Glutamatergic neuron (in vitro differentiated cells): Measurements from ENCODE around the gene COG8. TPM values are rescaled to one million over a fixed set of nuclear protein-coding genes. Genes with fewer than 3 reads are reported as not detected.

Source experiments
- DNase-seq: peaks from one replicate; pipeline ENCODE4 v3.0.0; 2022
- H3K27ac Mint-ChIP-seq: one replicate; pipeline ENCODE4 v1.8.0; 2020; ENCODE audit warnings: mild to moderate bottlenecking, mixed read lengths, inconsistent platforms; ENCODE audit not compliant: unreplicated experiment
- H3K27me3 Mint-ChIP-seq: one replicate; pipeline ENCODE4 v1.8.0; 2020; ENCODE audit warnings: mild to moderate bottlenecking, moderate library complexity, mixed read lengths, inconsistent platforms; ENCODE audit not compliant: unreplicated experiment
- H3K36me3 Mint-ChIP-seq: one replicate; pipeline ENCODE4 v1.8.0; 2020; ENCODE audit warnings: mild to moderate bottlenecking, mixed read lengths, inconsistent platforms; ENCODE audit not compliant: unreplicated experiment
- H3K4me1 Mint-ChIP-seq: one replicate; pipeline ENCODE4 v1.8.0; 2020; ENCODE audit warnings: mild to moderate bottlenecking, low read depth, mixed read lengths, inconsistent platforms; ENCODE audit not compliant: unreplicated experiment
- H3K4me3 Mint-ChIP-seq: one replicate; pipeline ENCODE4 v1.8.0; 2020; ENCODE audit warnings: mild to moderate bottlenecking, mixed read lengths, inconsistent platforms; ENCODE audit not compliant: unreplicated experiment
- H3K9me3 Mint-ChIP-seq: one replicate; pipeline ENCODE4 v1.8.0; 2020; ENCODE audit warnings: mild to moderate bottlenecking, moderate library complexity, mixed read lengths, inconsistent platforms; ENCODE audit not compliant: unreplicated experiment
- CTCF ChIP-seq: fragments of 200-600 bp; sonication (generic); IDR thresholded peaks from one replicate; pipeline ENCODE4 v1.5.0; 2021; ENCODE audit not compliant: partially characterized antibody, unreplicated experiment
- long read RNA-seq: library from polyadenylated mRNA; unstranded; transcript quantifications from one replicate; pipeline ENCODE4 v2.0.0, GENCODE V29; 2020; ENCODE audit not compliant: unreplicated experiment
- total RNA-seq: library from RNA; stranded (reverse); fragmentation: NEBNext Ultra II Directional; extraction: Animal tissue kit (Norgen Biotek cat#: 25700); gene quantifications from one replicate; pipeline ENCODE4 v1.2.1, GENCODE V29; 2021; ENCODE audit not compliant: unreplicated experiment

The COG8 gene
- 51.2 TPM for total RNA-seq
- long read RNA-seq, full-length matches to known transcripts, result 24 of 37 reads
- long read RNA-seq, partial matches to known transcripts, result 10 of 37 reads
- long read RNA-seq, other reads (novel, unspliced or antisense), result 3 of 37 reads

GRCh38 chr16:69339289-69340094 lies at the start of gene COG8, which contains the start of gene NIP7:
TSS of gene COG8 (minus strand) at chr16:69339564. CDS start at chr16:69339552, 12 bp downstream.
TSS of gene NIP7 (plus strand) at chr16:69339772. CDS start at chr16:69339830, 58 bp downstream.
- peaks cover 4% of the 10 kb centered on the region for H3K9me3 Mint-ChIP-seq
- H3K27ac Mint-ChIP-seq, result peak within 1 kb of the TSS; percentile 95

GRCh38 chr16:69386596-69386995 lies 47.2 kb upstream of the COG8 start:
- H3K9me3 Mint-ChIP-seq, result no peaks in the 10 kb centered on the region
- H3K27ac Mint-ChIP-seq, result no peak overlapping the region
- H3K4me3 Mint-ChIP-seq, result no peak overlapping the region
- no peaks in the 10 kb centered on the region for H3K27me3 Mint-ChIP-seq
- H3K36me3 Mint-ChIP-seq, result no peaks in the 10 kb centered on the region
- no peak for TF ChIP-seq CTCF
- no peak for DNase-seq
- peaks cover 3% of the 10 kb centered on the region for H3K4me1 Mint-ChIP-seq

More at GRCh38 chr16:69339289-69340094, at the start of gene COG8, which contains the start of gene NIP7:
- Mint-ChIP-seq H3K4me1 (peaks cover 5% of the 10 kb centered on the region), H3K4me3 (peak within 1 kb of the TSS; percentile 100), H3K36me3 (no peaks in the 10 kb centered on the region), H3K27me3 (peaks cover 1% of the 10 kb centered on the region)
- peak; percentile 94 for DNase-seq
- peak; percentile 98 for TF ChIP-seq CTCF

- peak overlapping the region; percentile 90 for H3K27ac Mint-ChIP-seq
- DNase-seq, result no peak
- TF ChIP-seq CTCF, result no peak
- H3K4me1 Mint-ChIP-seq, result peaks cover 3% of the 10 kb centered on the region
- H3K27me3 Mint-ChIP-seq, result no peaks in the 10 kb centered on the region
- H3K36me3 Mint-ChIP-seq, result no peaks in the 10 kb centered on the region
- peak overlapping the region; percentile 99 for H3K4me3 Mint-ChIP-seq
- no peaks in the 10 kb centered on the region for H3K9me3 Mint-ChIP-seq
Measured at GRCh38 chr16:69384974-69385373, 45.6 kb upstream of the COG8 start.

GRCh38 chr16:69382421-69382820 lies 43.1 kb upstream of the COG8 start:
- H3K4me1 Mint-ChIP-seq, result peaks cover 3% of the 10 kb centered on the region
- H3K4me3 Mint-ChIP-seq, result no peak overlapping the region
- H3K27me3 Mint-ChIP-seq, result no peaks in the 10 kb centered on the region
- no peaks in the 10 kb centered on the region for H3K9me3 Mint-ChIP-seq
- H3K27ac Mint-ChIP-seq, result no peak overlapping the region
- DNase-seq, result no peak
- no peaks in the 10 kb centered on the region for H3K36me3 Mint-ChIP-seq
- TF ChIP-seq CTCF, result no peak

GRCh38 chr16:69381231-69381630 lies 41.9 kb upstream of the COG8 start:
- peaks cover 3% of the 10 kb centered on the region for H3K4me1 Mint-ChIP-seq
- H3K36me3 Mint-ChIP-seq, result no peaks in the 10 kb centered on the region

More at GRCh38 chr16:69381231-69381630, 41.9 kb upstream of the COG8 start:
- no peak for DNase-seq
- no peaks in the 10 kb centered on the region for H3K27me3 Mint-ChIP-seq
- TF ChIP-seq CTCF, result no peak
- H3K4me3 Mint-ChIP-seq, result no peak overlapping the region
- H3K27ac Mint-ChIP-seq, result no peak overlapping the region
- H3K9me3 Mint-ChIP-seq, result no peaks in the 10 kb centered on the region
